Stimulated activated CD4-positive, alpha-beta T cell treated with anti-CD3 and anti-CD28 coated beads, Interleukin-2, amount 100 ng/mL, for 24 hours (primary cell): ENCODE data around the gene CUEDC2.
"Not testable (repeated sequence)": the region's sequence is repeated elsewhere in the genome, so short reads cannot be mapped to it uniquely, and the experiment has no call there.

Experiments used
- DNase-seq, 2 donors: peaks; one replicate each; pipeline ENCODE4 v3.0.0-alpha.2; 2020

The CUEDC2 gene

GRCh38 chr10:102454662-102455487, 22.5 kb upstream of the CUEDC2 start:
- DNase-seq = not testable (repeated sequence)

- DNase-seq = no peak
Measured at GRCh38 chr10:102453502-102453901, 21.1 kb upstream of the CUEDC2 start.

DNA sequence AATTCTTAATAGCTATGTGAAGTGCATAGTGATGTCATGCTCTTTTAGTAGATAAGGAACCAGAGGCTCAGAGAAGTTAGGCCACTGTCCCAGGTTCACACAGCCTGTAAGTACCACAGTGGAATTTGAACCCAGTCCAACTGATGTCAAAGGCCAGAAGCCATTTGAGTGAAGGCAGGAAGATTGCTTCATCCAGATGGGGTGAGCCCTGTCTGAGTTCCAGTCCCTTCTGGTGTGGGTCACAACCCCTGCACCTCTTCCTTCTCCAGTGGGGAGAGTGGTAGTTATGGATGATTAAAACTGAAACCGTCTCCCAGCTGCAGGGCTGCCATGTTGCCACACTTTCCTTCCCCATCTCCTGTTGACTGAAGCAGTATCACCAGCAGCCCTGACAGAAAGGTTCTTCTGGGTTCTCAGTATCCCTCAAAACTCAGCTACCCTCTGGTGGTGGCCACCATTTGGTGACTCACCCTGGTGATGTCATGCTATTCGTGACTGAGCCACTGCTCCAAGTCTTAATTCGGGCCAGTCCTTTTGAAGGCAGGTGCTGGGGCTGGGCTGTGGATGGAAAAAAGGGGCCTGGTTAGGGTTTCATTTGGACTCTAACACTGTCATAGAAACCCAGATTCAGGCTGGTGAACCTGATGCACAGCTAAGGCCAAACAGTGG, 20.4 kb upstream of the CUEDC2 start:
- DNase-seq = peak; percentile 70 to 77

DNA sequence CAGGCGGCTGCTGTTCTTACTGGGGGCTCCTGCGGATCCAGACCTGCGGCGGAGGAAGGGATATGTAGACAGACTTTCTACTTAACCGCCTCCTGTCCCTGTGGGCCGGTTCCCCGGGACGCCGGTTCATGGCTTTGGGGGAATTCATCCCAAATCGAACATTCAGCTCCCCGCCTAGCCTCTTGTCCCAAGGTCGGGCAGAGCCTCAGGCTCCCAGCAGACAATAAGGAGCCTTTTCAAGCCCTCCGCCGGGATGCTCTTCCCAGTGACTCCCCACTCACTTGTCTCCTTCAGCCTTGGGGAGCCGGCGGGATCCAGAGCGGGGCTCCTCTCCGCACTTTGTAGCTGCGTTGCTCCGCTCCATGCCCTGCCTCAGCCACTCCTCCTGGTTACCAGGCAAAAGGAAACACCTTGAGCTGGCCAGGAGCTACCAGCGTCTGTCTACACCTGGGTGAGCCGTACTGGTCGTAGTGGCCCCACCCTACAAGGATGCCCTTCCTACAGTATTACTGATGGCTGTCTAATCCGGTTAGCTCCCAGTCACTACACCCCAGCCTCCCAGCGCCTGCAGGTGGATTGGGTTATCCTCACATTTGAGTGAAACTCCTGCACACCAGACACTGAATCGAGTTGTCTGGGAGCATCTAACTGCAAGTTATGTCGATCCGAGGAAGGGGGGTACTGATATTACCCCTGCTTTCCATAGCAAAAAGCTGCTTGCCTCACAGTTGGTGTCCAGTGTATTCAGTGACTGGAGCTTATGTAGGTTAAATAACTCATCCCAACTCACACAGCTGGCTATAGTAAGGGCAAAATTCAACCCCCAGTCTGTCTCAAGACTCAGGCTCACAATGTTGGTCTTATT, 19.0 kb upstream of the CUEDC2 start, which contains the start of gene C10orf95:
TSS of gene C10orf95 (minus strand) at position 439 of the 865 bp plus-strand sequence. CDS start 450 bp downstream, outside the sequence.
- DNase-seq = peak in 1 of 2 donors; percentile 31

- DNase-seq = peak; percentile 80 to 85
Measured at GRCh38 chr10:102450374-102451104, 18.2 kb upstream of the CUEDC2 start.

- DNase-seq = no peak
Measured at GRCh38 chr10:102450124-102450373, 17.7 kb upstream of the CUEDC2 start.

DNA sequence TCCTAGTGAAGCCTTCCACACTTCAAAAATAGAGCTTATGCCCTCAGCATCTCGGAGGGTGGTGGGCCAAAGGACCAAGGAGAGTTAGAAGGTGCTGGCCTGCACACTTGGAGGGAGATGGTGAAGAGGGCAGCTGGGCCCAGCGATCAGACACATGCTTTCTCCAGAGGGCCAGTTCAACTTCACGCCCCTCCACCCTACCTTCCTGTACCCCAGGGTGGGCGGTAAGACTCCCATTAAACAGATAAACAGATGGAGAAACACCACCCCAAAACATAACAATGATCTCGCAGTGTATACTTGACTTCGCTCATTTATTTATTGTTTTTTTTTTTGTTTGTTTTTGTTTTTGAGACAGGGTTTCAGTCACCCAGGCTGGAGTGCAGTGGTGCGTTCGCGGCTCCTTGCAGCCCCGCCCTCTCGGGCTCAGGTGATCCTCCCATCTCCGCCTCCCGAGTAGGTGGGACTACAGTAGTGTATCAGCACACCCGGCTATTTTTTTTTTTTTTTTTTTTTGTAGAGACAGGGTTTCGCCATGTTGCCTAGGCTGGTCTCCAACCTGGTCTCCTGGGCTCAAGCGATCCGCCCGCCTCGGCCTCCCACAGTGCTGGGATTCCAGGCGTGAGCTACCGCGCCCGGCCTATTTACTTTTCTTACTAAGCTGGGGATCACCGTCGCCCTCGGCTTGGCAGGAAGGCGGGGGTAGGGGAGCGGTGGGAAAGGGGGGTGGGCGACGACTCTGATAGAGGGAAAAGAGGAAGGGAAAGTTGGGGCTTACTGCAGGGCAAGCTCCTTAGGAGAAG, 17.1 kb upstream of the CUEDC2 start:
- DNase-seq = peak; percentile 86 to 88

DNA sequence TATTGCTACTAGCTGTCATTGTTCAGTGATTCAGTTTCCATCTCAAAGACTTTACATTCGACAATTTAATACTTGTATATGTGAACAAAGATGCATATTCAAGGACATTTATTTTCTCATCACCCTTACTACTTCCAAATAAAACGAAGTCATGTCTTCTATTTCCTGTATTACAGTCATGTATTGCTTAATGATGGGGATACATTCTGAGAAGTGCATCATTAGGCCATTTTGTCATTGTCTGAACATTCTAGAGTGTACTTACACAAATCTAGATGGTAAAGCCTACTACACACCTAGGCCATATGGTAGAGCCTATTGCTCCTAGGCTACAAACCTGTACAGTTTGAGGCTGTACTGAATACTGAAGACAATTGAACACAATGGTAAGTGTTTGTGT, 12.5 kb upstream of the CUEDC2 start:
- no peak for DNase-seq

- no peak for DNase-seq
Measured at GRCh38 chr10:102438374-102438773, 6.0 kb upstream of the CUEDC2 start.

DNA sequence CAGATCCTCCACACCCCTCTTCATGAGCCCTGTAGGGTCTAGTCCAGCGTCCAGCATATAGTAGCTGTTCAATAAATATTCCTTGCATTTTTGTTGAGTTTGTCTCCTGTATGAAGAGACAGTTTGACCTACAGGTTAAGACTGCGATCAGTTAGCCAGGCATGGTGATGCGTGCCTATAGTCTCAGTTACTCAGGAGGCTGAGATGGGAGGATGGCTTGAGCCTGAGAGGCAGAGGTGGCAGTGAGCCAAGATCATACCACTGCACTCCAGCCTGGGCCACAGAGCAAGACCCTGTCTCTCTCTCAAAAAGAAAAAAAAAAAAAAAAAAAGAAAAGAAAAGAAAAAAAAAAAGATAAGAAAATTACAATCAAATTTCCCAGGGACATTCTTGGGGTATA, 5.1 kb upstream of the CUEDC2 start:
- DNase-seq = no peak

DNA sequence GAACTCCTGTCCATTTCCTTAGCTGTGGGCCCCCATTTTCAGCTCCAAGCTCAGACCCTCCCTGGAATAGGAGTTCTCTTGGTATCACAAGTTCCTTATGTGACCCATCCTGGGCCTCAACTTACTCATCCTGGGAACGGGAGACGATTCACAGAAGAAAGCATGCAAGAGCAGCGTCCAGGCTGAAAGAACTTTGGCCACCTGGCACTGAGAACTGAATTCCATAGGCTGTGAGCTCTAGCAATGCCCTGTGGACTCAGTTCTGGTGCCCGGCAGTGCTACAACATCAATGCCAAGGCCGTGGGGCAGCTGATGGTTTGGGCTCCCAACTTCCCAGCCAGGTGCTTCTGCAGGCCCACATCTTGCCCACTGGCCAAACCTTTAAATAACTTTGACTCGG, 3.9 kb upstream of the CUEDC2 start:
- DNase-seq = no peak

DNA sequence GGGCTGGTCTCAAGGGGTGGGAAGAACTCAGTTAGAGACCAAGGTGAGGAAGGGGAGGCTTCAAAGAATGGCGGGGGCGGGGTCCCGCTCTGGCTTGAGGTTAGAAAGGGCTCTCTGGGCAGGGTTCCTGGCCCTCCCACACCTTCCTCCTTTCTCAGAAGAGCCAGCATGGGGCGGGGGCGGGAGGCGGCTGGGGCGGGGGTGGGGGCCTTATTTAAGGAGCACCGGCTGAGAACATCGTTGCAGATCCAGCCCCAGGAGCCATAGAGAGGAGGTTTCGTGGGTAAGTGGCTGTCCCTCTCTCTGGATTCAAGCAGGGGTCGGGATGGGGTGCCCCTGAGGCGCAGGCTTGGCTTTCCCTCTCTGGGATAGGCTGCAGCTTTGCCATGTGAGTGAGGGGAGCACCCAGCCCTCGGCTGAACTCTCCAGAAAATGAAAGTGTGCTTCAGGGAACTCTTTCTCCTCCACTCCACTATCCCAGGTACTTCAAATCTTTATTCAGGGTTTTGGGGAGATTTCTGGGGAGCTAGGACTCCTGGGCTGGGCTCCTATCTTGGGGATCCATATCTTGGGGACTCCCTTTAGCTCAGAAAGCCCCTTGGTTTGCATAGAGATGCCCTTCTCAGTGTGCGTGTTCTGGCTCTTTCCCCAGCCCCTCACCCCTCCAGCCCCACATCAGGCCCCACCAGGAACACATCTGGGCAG, 3.3 kb upstream of the CUEDC2 start:
- peak; percentile 40 to 70 for DNase-seq

DNA sequence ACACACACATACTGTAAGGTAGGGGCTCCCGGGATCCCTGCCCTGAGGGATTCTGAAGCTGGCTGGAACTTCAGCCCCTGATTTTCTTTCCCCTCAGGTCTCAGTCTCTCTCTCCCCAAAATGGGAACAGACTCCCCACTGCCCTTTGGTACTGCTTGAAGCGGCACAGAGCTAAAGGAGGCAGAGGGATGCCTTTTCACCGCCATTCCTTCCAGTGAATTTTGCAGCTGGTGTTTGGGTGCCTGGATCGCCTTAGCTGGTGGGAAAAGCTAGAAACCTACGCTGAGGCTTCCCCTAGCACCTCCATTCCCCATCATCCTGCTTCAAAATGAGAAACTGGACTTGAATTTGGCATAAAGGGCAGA, 2.7 kb upstream of the CUEDC2 start:
- DNase-seq = no peak

- no peak for DNase-seq
Measured at GRCh38 chr10:102434394-102435132, 2.2 kb upstream of the CUEDC2 start.

- DNase-seq = no peak
Measured at GRCh38 chr10:102433619-102434046, 1.3 kb upstream of the CUEDC2 start.

DNA sequence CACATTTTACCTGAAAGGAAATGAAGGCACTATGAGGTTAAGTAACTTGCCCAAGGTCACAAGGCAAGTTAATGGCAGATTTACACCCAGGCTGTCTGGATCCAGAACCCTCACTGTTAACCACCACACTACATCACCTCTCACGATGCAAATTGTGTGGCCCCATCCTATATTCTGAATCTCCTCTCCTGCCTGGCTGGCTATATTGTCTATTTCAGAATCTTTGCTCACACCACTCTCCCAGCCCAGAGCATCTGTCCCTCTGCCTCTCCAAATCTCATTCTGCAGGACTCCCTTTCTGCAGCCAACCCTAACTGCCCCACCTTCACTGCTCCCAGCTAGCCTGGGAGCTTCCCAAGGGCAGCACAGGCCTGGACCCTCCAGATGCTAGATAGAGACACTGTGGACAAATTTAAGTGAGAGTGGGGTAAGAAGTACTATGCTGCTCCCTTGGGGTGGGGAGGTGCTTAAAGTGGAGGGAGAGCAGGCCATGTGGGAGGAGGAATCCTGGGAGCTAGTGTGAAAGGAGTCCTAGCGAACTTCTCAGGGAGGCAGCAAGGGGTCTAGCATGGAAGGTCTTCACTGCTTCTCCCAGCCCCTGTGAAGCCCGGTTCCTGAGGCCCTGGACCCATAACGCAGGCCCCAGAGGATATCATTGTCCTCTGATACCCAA, 786 bp downstream of the CUEDC2 start:
- no peak for DNase-seq

DNA sequence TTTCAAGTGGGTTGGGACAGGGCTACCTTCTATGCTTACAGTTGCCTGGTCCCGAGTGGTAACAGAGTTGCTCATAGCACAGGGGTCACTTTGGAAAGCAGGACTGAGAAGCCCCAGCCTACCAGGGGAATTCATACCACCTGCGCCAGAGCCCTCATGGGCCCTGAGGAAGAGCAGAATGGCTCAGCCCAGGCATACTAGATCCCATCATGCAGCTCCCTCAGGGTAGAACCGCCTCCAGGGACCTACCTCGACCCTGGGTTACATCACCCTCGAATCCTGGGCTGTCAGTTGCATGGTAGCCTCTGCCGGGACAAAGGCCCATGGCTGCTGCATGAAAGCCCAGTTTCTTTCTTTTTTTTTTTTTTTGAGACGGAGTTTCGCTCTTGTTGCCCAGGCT, 2.9 kb downstream of the CUEDC2 start:
- no peak for DNase-seq

DNA sequence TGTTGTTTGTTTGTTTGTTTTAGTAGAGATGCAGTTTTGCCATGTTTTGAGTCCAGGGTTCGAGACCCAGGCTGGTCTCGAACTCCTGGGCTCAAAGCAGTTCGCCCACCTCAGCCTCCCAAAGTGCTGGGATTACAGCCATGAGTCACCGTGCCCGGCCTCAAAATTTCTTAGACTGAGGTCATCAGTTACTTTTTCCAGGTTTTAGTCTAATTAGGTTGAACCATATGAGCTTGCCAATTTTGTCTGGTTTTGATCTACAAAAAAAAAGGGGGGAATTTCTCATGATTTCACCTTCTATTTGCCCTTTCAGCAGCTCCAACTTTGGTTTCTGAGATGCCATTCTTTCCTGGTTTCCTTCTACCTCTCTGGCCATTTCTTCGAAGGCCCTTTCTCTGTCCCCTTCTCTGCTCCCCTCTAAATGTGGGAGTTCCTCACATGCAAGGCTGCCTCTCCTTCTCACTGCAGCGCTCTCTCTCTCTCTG, 5.5 kb downstream of the CUEDC2 start:
- no peak for DNase-seq

DNA sequence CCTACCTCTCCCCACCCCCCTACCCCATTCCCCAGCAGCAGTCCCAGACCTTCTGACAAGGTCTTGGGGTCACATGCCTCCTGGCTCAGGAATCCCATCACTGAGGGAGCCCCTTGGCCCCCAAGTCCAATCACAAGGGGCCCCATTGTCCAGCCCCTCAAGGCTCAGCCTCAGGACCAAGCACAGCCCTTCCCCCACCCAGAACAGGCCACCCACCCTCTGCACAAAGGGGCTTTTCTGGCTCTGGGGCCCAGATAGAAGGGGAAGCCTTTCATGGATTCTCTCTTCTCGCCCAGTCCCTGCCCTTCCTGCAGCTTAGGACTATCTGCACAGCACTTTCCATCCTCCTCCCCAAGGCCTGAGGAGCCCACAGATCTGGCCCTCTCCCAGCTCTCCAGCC, 6.9 kb downstream of the CUEDC2 start:
- DNase-seq = no peak

- DNase-seq = no peak
Measured at GRCh38 chr10:102424916-102425315, 7.5 kb downstream of the CUEDC2 start.
